Neural progenitor cell (in vitro differentiated cells): ENCODE results near the gene MYO1C. TPM values are rescaled to one million over a fixed set of nuclear protein-coding genes. Genes with fewer than 3 reads are reported as not detected.

ENCODE experiments used
- DNase-seq: peaks from one replicate; pipeline ENCODE4 v3.0.0-alpha.2; 2016; ENCODE audit warnings: low spot score
- H2AFZ ChIP-seq: fragments of 200-600 bp; sonication (generic); replicated peaks from 2 replicates; pipeline ENCODE4 v1.6.1; 2016; ENCODE audit warnings: antibody characterized with exemption
- H3F3A ChIP-seq: fragments of 200-600 bp; sonication (generic); 2 replicates; pipeline ENCODE4 v1.6.1; 2016; ENCODE audit warnings: antibody characterized with exemption, low read depth
- H3K27ac ChIP-seq: fragments of 200-600 bp; sonication (generic); 2 replicates; pipeline ENCODE4 v1.5.1; 2016; ENCODE audit warnings: mild to moderate bottlenecking
- H3K27me3 ChIP-seq: fragments of 200-600 bp; sonication (generic); 2 replicates; pipeline ENCODE4 v1.6.1; 2016; ENCODE audit warnings: mild to moderate bottlenecking, moderate library complexity
- H3K36me3 ChIP-seq: fragments of 200-600 bp; sonication (generic); 2 replicates; pipeline ENCODE4 v1.5.1; 2016
- H3K4me1 ChIP-seq: fragments of 200-600 bp; sonication (generic); 2 replicates; pipeline ENCODE4 v1.6.1; 2016; ENCODE audit warnings: mixed run types
- H3K4me2 ChIP-seq: fragments of 200-600 bp; sonication (generic); 2 replicates; pipeline ENCODE4 v1.6.1; 2016
- H3K4me3 ChIP-seq: fragments of 200-600 bp; sonication (generic); 2 replicates; pipeline ENCODE4 v1.5.1; 2016
- H3K79me2 ChIP-seq: fragments of 200-600 bp; sonication (generic); 2 replicates; pipeline ENCODE4 v1.6.1; 2016; ENCODE audit warnings: low read depth
- H3K9ac ChIP-seq: fragments of 200-600 bp; sonication (generic); 2 replicates; pipeline ENCODE4 v1.6.1; 2016
- H3K9me3 ChIP-seq: fragments of 200-600 bp; sonication (generic); 2 replicates; pipeline ENCODE4 v1.5.1; 2016; ENCODE audit warnings: low read depth
- H4K20me1 ChIP-seq: fragments of 200-600 bp; sonication (generic); 2 replicates; pipeline ENCODE4 v1.6.1; 2016; ENCODE audit warnings: low read depth
- H3K27ac Mint-ChIP-seq: 3 replicates; pipeline ENCODE4 v1.8.0; 2021; ENCODE audit warnings: mixed read lengths
- H3K27me3 Mint-ChIP-seq: 2 replicates; pipeline ENCODE4 v1.8.0; 2022; ENCODE audit warnings: low read depth, mild to moderate bottlenecking, inconsistent platforms, moderate library complexity, mixed read lengths; ENCODE audit not compliant: insufficient read depth
- H3K36me3 Mint-ChIP-seq: 3 replicates; pipeline ENCODE4 v1.8.0; 2021; ENCODE audit warnings: mixed read lengths
- H3K4me1 Mint-ChIP-seq: 3 replicates; pipeline ENCODE4 v1.8.0; 2021; ENCODE audit warnings: mixed read lengths
- H3K4me3 Mint-ChIP-seq: 3 replicates; pipeline ENCODE4 v1.8.0; 2021; ENCODE audit warnings: mild to moderate bottlenecking, moderate library complexity, mixed read lengths
- H3K9me3 Mint-ChIP-seq: 3 replicates; pipeline ENCODE4 v1.8.0; 2020; ENCODE audit warnings: mixed read lengths
- CTCF ChIP-seq: fragments of 200-600 bp; sonication (generic); IDR thresholded peaks from 2 replicates; pipeline ENCODE4 v1.5.1; 2017; ENCODE audit warnings: antibody characterized with exemption, mild to moderate bottlenecking
- EZH2 ChIP-seq: fragments of 200-600 bp; sonication (generic); IDR thresholded peaks from 2 replicates; pipeline ENCODE4 v1.6.1; 2017; ENCODE audit warnings: antibody characterized with exemption, mild to moderate bottlenecking, moderate library complexity
- EZH2phosphoT487 ChIP-seq: fragments of 200-600 bp; sonication (generic); IDR thresholded peaks from 2 replicates; pipeline ENCODE4 v1.6.1; 2017; ENCODE audit warnings: antibody characterized with exemption
- total RNA-seq: library from RNA; depleted of rRNA; stranded (reverse); fragments of >200 nt; gene quantifications from 2 replicates; pipeline ENCODE4 v1.2.3, GENCODE V29; 2015; ENCODE audit warnings: low replicate concordance

The MYO1C gene
- total RNA-seq, 1 donor from 2014 or later: 28.7 TPM

GRCh38 chr17:1491443-1492248, 840 bp downstream of the MYO1C start:
- Histone ChIP-seq H3K27ac (no peak overlapping the region), H3K9me3 (no peaks in the 10 kb centered on the region), H4K20me1 (peaks cover 24% of the 10 kb centered on the region), H2AFZ (peak overlapping the region; percentile 81), H3F3A (peaks cover 42% of the 10 kb centered on the region), H3K4me1 (peaks cover 14% of the 10 kb centered on the region), H3K27me3 (peaks cover 28% of the 10 kb centered on the region), H3K79me2 (peaks cover 16% of the 10 kb centered on the region), H3K36me3 (no peaks in the 10 kb centered on the region), H3K9ac (no peak overlapping the region), H3K4me2 (peak overlapping the region; percentile 91), H3K4me3 (peak overlapping the region; percentile 84)
- peak; percentile 77 for DNase-seq
- Mint-ChIP-seq H3K36me3 (no peaks in the 10 kb centered on the region), H3K4me1 (peaks cover 29% of the 10 kb centered on the region), H3K9me3 (no peaks in the 10 kb centered on the region), H3K27me3 (peaks cover 7% of the 10 kb centered on the region), H3K27ac (peak overlapping the region; percentile 87), H3K4me3 (peak overlapping the region; percentile 90)
- TF ChIP-seq EZH2: no peak
- TF ChIP-seq EZH2phosphoT487: no peak
- no peak for TF ChIP-seq CTCF

GRCh38 chr17:1490643-1491442, 1.6 kb downstream of the MYO1C start:
- Histone ChIP-seq H2AFZ (peak overlapping the region; percentile 81), H3K4me1 (peaks cover 14% of the 10 kb centered on the region), H3K4me2 (peak overlapping the region; percentile 91), H3K9me3 (no peaks in the 10 kb centered on the region), H3F3A (peaks cover 50% of the 10 kb centered on the region), H3K79me2 (peaks cover 16% of the 10 kb centered on the region), H3K27me3 (peaks cover 37% of the 10 kb centered on the region), H4K20me1 (peaks cover 26% of the 10 kb centered on the region), H3K27ac (no peak overlapping the region), H3K4me3 (peak overlapping the region; percentile 84), H3K9ac (peak overlapping the region; percentile 28), H3K36me3 (no peaks in the 10 kb centered on the region)
- Mint-ChIP-seq H3K4me1 (peaks cover 29% of the 10 kb centered on the region), H3K27me3 (peaks cover 7% of the 10 kb centered on the region), H3K27ac (peak overlapping the region; percentile 1), H3K9me3 (no peaks in the 10 kb centered on the region), H3K4me3 (peak overlapping the region; percentile 80), H3K36me3 (no peaks in the 10 kb centered on the region)
- peak; percentile 84 for DNase-seq
- TF ChIP-seq EZH2phosphoT487 (no peak), EZH2 (no peak), CTCF (no peak)

- Histone ChIP-seq H3K4me2 (peak overlapping the region; percentile 81), H3F3A (peaks cover 64% of the 10 kb centered on the region), H3K27me3 (peaks cover 38% of the 10 kb centered on the region), H3K9me3 (no peaks in the 10 kb centered on the region), H2AFZ (no peak overlapping the region), H4K20me1 (peaks cover 31% of the 10 kb centered on the region), H3K4me3 (peak overlapping the region; percentile 52), H3K27ac (no peak overlapping the region), H3K9ac (no peak overlapping the region), H3K36me3 (no peaks in the 10 kb centered on the region), H3K4me1 (peaks cover 23% of the 10 kb centered on the region), H3K79me2 (peaks cover 16% of the 10 kb centered on the region)
- TF ChIP-seq EZH2phosphoT487: no peak
- TF ChIP-seq CTCF: no peak
- TF ChIP-seq EZH2: no peak
- Mint-ChIP-seq H3K36me3 (no peaks in the 10 kb centered on the region), H3K9me3 (no peaks in the 10 kb centered on the region), H3K27me3 (peaks cover 7% of the 10 kb centered on the region), H3K27ac (peak overlapping the region; percentile 37), H3K4me3 (peak overlapping the region; percentile 80), H3K4me1 (peaks cover 35% of the 10 kb centered on the region)
- DNase-seq: no peak
These were observed 3.6 kb downstream of the MYO1C start for GRCh38 chr17:1488826-1489270.
